ENCODE measurements around the gene GAS7. TPM values are rescaled to one million over a fixed set of nuclear protein-coding genes. Genes with fewer than 3 reads are reported as not detected.

GAS7 gene
- total and polyA plus RNA-seq, 9 of the 15 experiments (the other 6 are each of a cell fraction or from before 2014, with no cell fraction given): 0.11 to 0.33 TPM; not detected in 7

DNA sequence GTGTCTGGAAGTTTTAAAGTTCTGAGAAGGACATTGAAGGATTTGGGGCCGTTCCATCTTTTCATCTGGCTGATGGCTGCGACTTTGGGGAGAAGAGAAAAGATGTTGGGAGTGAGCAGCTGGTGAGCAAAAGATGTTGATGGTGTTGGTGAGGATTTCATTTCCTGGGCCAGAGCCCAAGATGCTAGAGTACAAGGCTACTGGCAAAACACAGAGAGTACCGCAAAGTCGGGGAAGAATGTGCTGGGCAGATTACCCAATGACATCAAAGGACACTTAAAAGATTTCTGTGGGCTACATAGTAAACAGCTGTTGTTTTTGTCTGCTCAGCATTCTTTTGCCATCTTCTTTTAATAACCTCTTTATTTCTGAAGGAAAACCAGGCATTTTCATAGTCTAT, 49.4 kb upstream of the GAS7 start:
- H3K4me3 ChIP-seq: no peak overlapping the region
- H3K9me1 ChIP-seq (ENCODE audit: control insufficient read depth, insufficient read depth, low read length): no peaks in the 10 kb centered on the region
- no peak overlapping the region for H3K9ac ChIP-seq (ENCODE audit: insufficient read depth in 1 of 2, low read depth in 2 of 2, low read length in 2 of 2)
- no peak for ATAC-seq
- no peaks in the 10 kb centered on the region for H3K36me3 ChIP-seq (ENCODE audit: control insufficient read depth, insufficient read depth, low read length)
- no peaks in the 10 kb centered on the region for H4K20me1 ChIP-seq (replicated peaks; ENCODE audit: control insufficient read depth, insufficient read depth, low read length)
- no peaks in the 10 kb centered on the region for H3K79me2 ChIP-seq (ENCODE audit: control insufficient read depth, insufficient read depth, low read length)
- H2AFZ ChIP-seq (ENCODE audit: low read depth, low read length): no peak overlapping the region
- H3K27ac ChIP-seq (ENCODE audit: extremely low read depth, low read depth, low read length): no peak overlapping the region
- 0% methylated on average over 4 of the region's 4 CpGs for WGBS (ENCODE audit: insufficient coverage, low coverage, missing lambda C conversion rate)
- intact Hi-C loops (cut with micrococcal nuclease) (no loop called here), in situ Hi-C loops (cut with MboI) (no loop called here)
- H3K27me3 ChIP-seq (ENCODE audit: control insufficient read depth in 2 of 2, insufficient read depth in 2 of 2, low read length in 2 of 2): no peaks in the 10 kb centered on the region
- H3K4me2 ChIP-seq (ENCODE audit: insufficient read depth, low read length): no peak overlapping the region
- BruUV-seq (replicated peaks): no TSS peak
- no peak for FAIRE-seq
- DNase-seq (ENCODE audit: extremely low read depth in 1 of 4, low spot score in 3 of 4): no peak
- no peaks in the 10 kb centered on the region for H3K9me3 ChIP-seq (replicated peaks; ENCODE audit: control insufficient read depth, insufficient read depth, low read depth, low read length)
- CTCF ChIA-PET (ENCODE audit: low intra/inter-chr PET ratio): no interaction called here
- no peaks in the 10 kb centered on the region for H3K4me1 ChIP-seq (replicated peaks in 1 of 2; ENCODE audit: control insufficient read depth in 2 of 2, insufficient read depth in 2 of 2, low read length in 2 of 2)
- POLR2A ChIA-PET: no interaction called here
- TF ChIP-seq PTBP1 (IDR thresholded peaks at IDR 0.05; ENCODE audit: low read depth, low read length): no peak
- TF ChIP-seq, protein P1, sequence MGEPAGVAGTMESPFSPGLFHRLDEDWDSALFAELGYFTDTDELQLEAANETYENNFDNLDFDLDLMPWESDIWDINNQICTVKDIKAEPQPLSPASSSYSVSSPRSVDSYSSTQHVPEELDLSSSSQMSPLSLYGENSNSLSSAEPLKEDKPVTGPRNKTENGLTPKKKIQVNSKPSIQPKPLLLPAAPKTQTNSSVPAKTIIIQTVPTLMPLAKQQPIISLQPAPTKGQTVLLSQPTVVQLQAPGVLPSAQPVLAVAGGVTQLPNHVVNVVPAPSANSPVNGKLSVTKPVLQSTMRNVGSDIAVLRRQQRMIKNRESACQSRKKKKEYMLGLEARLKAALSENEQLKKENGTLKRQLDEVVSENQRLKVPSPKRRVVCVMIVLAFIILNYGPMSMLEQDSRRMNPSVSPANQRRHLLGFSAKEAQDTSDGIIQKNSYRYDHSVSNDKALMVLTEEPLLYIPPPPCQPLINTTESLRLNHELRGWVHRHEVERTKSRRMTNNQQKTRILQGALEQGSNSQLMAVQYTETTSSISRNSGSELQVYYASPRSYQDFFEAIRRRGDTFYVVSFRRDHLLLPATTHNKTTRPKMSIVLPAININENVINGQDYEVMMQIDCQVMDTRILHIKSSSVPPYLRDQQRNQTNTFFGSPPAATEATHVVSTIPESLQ (CRISPR knock-in tag; IDR thresholded peaks at IDR 0.05): no peak
- no peak for TF ChIP-seq MCM2 (IDR thresholded peaks at IDR 0.05; ENCODE audit: low read depth)
- no peak for TF ChIP-seq ELF2 (CRISPR knock-in tag; IDR thresholded peaks at IDR 0.05)
- no peak for TF ChIP-seq ZBTB17 (CRISPR knock-in tag; IDR thresholded peaks at IDR 0.05)
- TF ChIP-seq POLR2AphosphoS5 (IDR thresholded peaks at IDR 0.05; ENCODE audit: control insufficient read depth, insufficient read depth, low read depth, low read length): no peak
- TF ChIP-seq ZNF766 (CRISPR knock-in tag; conservative IDR thresholded peaks at IDR 0.05): no peak
- 0 out of 2 replicates have a peak, but pooled peaks have one; percentile 12 for TF ChIP-seq C11orf30 (IDR thresholded peaks at IDR 0.05; ENCODE audit: low read depth)
- no peak for TF ChIP-seq FOXM1 (IDR thresholded peaks at IDR 0.05; ENCODE audit: low read depth)
- no peak for TF ChIP-seq FOXM1 (CRISPR knock-in tag; IDR thresholded peaks at IDR 0.05; ENCODE audit: low read depth)
- TF ChIP-seq ZNF316 (IDR thresholded peaks at IDR 0.05): peak; percentile 44
- TF ChIP-seq GABPB2 (CRISPR knock-in tag; conservative IDR thresholded peaks at IDR 0.05): no peak
- TF ChIP-seq TCF3 (CRISPR knock-in tag; IDR thresholded peaks at IDR 0.05): no peak
- TF ChIP-seq, protein P2, sequence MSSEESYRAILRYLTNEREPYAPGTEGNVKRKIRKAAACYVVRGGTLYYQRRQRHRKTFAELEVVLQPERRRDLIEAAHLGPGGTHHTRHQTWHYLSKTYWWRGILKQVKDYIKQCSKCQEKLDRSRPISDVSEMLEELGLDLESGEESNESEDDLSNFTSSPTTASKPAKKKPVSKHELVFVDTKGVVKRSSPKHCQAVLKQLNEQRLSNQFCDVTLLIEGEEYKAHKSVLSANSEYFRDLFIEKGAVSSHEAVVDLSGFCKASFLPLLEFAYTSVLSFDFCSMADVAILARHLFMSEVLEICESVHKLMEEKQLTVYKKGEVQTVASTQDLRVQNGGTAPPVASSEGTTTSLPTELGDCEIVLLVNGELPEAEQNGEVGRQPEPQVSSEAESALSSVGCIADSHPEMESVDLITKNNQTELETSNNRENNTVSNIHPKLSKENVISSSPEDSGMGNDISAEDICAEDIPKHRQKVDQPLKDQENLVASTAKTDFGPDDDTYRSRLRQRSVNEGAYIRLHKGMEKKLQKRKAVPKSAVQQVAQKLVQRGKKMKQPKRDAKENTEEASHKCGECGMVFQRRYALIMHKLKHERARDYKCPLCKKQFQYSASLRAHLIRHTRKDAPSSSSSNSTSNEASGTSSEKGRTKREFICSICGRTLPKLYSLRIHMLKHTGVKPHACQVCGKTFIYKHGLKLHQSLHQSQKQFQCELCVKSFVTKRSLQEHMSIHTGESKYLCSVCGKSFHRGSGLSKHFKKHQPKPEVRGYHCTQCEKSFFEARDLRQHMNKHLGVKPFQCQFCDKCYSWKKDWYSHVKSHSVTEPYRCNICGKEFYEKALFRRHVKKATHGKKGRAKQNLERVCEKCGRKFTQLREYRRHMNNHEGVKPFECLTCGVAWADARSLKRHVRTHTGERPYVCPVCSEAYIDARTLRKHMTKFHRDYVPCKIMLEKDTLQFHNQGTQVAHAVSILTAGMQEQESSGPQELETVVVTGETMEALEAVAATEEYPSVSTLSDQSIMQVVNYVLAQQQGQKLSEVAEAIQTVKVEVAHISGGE (CRISPR knock-in tag; IDR thresholded peaks at IDR 0.05): no peak
- no peak for TF ChIP-seq CBX8 (IDR thresholded peaks at IDR 0.05; ENCODE audit: borderline replicate concordance, extremely low read depth, low read depth, low read length, poor library complexity, severe bottlenecking)
- no peak for TF ChIP-seq LEF1 (IDR thresholded peaks at IDR 0.05)
- TF ChIP-seq NUFIP1 (IDR thresholded peaks at IDR 0.05; ENCODE audit: partially characterized antibody): no peak
- TF ChIP-seq MAFF (IDR thresholded peaks at IDR 0.05; ENCODE audit: low read length): peak; percentile 42; the same call in 1 of the 2 replicates
- TF ChIP-seq PHTF2 (CRISPR knock-in tag; IDR thresholded peaks at IDR 0.05): no peak
